ENCODE results near the gene TANC1. TPM values are rescaled to one million over a fixed set of nuclear protein-coding genes. Genes with fewer than 3 reads are reported as not detected.

The TANC1 gene
- total RNA-seq, 2 experiments from 2014 or later: 0.15 to 0.25 TPM

DNA sequence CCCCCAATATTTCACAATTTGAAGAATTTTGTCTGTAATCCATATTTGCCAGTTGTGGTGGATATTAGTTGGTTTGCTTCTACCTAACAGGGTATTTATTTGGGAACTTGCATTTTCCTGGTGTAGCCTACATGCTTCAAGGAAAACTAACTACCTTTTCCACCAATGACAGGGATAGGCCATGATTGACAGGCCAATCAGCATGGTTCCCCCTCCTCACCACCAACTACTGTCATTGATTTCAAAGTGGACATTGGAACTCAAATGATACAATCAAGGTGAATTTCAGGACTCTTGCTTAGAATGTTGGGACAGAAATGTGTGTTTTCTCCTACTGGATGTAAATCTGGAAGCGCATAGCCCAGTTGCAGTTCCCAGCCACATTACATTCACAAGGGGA, 10.1 kb upstream of the TANC1 start:
- ChIA-PET CTCF (no interaction called here), POLR2A (no interaction called here)

GRCh38 chr2:158960193-158960592, 8.2 kb upstream of the TANC1 start:
- ChIA-PET CTCF (no interaction called here), POLR2A (no interaction called here)

GRCh38 chr2:158962074-158962473, 6.4 kb upstream of the TANC1 start:
- CTCF ChIA-PET: no interaction called here
- POLR2A ChIA-PET: no interaction called here

DNA sequence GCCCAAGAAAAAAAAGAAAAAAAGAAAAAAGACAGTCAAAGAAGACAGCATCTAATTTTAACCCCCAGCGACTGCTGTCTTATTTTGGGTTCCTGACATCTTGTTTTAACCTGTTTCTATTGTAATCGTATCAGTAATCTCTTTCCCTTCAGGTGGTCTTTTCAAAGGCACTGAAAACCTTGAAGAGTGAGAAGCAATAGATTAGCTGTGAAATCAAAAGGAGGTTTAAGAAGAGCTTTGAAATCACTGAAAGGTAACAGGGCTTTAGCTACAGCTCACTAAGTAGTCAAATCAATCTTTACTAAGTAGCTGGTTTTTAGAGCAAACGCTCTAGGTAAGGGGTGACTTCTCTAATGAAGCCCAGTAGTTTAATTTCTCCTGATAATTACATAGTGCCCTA, 5.4 kb upstream of the TANC1 start:
- POLR2A ChIA-PET: no interaction called here
- CTCF ChIA-PET: no interaction called here

- ChIA-PET CTCF (no interaction called here), POLR2A (no interaction called here)
Observed at GRCh38 chr2:158965107-158965506, 3.3 kb upstream of the TANC1 start.

- CTCF ChIA-PET: no interaction called here
- POLR2A ChIA-PET: no interaction called here
Observed at GRCh38 chr2:158965641-158966040, 2.8 kb upstream of the TANC1 start.

DNA sequence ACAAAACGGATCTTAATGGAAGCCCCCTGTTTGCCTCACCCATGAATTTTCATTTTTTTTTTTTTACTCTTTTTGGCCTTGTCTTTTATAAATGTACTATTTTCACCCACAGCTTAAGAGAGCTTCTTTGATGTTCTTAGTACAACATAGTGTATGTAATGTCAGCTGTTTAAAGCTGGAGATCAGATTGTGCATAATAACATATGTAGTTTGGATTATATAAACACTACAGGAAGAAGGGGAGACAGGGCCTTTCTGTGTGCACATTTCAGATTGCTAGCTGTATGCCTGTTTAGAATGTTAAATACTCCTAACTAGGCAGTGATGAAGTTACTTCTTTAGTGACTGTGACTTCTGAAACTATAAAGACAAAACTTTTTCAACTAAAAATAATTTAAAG, 2.1 kb upstream of the TANC1 start:
- POLR2A ChIA-PET: no interaction called here
- CTCF ChIA-PET: no interaction called here

DNA sequence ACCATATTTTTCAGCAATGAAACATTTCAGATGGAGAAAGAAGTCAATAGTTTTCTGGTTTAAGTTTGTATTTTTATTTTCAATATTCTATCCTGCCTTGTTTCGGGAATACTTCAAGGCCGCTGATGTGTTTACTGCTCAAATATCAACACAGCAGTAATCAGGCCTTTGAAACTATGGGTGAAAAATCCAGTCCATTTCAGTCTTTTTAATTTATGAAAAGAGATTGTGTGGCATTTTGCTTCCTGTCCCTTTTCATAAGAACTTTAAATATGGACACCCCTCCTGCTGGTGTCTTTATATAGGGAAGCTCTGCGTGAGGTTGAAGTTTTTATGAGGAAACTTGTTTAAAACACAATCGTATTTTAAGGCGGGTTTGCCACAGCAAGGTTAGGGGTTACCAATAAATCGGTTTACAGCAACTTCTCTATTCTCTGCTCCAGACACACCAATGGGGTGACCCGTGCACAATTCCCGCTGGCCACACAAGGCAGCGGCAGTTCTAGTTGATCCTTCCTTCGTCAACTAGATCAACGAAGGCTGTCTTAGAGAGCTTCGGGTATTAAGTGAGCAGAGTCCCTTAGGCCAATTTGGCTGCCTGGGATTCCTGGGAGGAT, 1.2 kb upstream of the TANC1 start:
- ChIA-PET POLR2A (no interaction called here), CTCF (no interaction called here)

GRCh38 chr2:158967731-158968395, 577 bp upstream of the TANC1 start:
- POLR2A ChIA-PET: no interaction called here
- CTCF ChIA-PET: no interaction called here

GRCh38 chr2:158969162-158969714, 798 bp downstream of the TANC1 start:
- CTCF ChIA-PET: interaction anchor here (1.1 kb wide), 1 partner anchor 149 kb away, joined by 3 read pairs; no protein-coding TSS in a partner anchor

DNA sequence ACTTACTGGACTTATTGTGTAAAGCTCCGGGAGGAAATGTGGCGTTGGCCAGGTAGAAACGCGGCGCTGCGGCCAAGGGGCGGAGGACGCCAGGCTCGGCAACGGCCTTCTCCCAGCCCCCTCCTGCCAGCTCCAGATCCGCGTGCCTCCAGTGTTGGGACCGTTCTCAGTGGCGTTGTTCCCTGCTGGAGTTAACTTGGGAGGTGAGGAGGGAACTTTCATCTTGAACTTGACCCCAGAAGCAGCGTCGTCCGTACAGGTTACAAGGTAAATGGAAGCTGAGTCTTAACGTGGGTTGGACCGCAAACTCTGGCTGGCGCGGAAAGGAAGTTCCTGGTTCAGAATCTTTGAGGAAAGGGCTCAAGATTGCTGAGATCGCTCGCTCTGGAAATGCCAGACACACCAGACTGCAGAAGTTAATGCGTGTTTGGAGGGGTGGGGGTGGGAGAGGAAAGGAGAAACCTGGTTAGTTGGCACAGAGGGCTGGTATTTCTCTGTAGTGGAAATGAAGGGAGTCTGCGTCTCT, 1.3 kb downstream of the TANC1 start:
- POLR2A ChIA-PET: no interaction called here
- CTCF ChIA-PET: interaction anchor here (1.1 kb wide), 1 partner anchor 149 kb away, joined by 3 read pairs; no protein-coding TSS in a partner anchor

More at GRCh38 chr2:158969162-158969714, 798 bp downstream of the TANC1 start:
- POLR2A ChIA-PET: no interaction called here

DNA sequence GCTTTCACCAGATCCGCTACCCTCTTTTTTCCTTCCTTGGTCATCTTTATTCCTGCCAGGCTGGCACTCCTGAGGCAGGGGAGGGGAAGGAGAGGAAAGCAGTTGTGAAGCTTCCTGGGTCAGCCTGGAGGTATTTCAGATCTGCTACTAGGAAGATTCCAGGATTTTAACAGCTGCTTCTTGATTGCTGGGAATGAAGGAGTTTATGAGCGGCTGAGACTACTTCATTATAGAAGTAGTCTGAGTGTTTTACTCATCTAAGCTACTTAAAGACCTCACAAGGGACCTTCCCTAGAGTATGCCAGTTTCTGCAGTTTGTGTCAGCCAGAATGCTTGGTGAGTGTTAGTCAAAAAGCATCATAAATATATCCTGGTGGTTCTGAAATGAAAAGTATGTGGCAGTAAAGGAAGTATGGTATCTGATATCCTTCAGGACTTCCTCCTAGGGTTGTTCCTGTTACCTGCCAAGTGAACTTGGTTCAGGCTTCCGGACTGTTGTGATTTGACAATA, 1.9 kb downstream of the TANC1 start:
- ChIA-PET CTCF (no interaction called here), POLR2A (no interaction called here)

DNA sequence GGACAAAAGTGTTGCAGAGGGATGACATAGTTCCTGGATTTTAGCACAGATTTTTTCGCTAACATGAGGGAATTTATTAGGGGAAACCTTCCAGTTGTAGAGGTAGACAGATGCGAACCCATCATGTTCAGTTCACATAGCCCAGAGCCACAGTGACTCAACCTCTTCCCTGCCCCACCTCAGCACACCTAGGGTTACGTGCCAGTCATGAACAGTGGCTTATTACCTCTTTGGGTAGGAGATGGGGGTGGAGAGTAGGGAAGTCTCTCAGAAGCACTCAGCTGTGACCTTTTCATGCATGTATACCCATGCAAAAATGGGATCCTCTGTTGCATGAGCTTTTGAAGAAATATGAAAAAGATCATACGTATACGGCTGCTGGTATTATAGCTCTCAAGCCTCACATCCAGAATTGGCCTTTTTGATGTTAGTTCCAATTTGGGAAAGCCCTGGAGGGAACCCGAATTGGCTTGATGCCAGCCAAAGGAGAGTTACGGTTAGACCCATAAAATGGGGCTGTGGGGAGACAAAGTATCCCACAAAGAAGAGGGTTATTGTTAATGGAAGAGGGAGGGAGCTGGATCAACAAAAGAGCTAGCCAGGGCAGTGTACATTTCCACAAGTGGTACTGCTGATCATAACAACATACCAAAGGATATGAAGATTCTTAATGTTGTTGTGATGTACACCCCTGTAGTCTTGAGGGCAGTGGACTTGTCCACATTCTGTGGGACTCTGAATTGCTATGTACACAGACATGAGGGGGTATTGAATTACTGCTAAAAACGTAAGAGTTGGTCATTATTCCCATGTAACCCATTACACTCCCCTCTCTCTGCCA, 4.9 kb downstream of the TANC1 start:
- ChIA-PET CTCF (interaction anchor here (1.0 kb wide), 1 partner anchor 25 kb away, joined by 3 read pairs; no protein-coding TSS in a partner anchor), POLR2A (no interaction called here)

DNA sequence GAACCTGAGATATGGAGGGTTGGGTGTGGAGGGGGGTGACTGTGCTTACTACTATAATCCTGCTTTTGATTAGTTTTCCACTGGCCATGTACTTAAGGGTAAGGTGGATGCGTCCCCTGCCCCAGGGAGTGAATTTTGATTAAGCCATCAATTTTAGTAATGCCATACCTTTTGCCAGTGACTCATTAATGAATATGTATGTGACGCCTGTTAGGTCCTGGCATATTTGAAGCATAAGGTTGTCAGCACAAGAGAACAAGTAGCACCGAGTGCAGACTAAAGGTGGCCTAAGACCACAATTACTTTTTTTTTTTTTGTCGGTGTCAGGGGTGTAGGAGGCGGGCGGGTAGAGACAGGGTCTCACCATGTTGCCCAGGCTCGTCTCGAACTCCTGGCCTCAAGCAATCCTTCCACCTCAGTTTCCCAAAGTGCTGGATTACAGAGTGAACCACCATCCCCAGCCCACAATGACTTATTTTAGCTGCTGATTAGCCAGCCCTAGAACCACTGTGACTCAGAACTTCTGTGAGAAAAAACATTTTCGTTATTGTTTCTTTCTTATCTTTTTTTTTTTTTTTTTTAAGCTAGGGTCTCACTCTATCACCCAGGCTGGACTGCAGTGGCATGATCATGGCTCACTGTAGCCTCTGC, 7.0 kb downstream of the TANC1 start:
- ChIA-PET POLR2A (no interaction called here), CTCF (no interaction called here)

GRCh38 chr2:158979772-158980171, 11.3 kb downstream of the TANC1 start:
- ChIA-PET CTCF (no interaction called here), POLR2A (no interaction called here)

GRCh38 chr2:158984604-158985135, 16.2 kb downstream of the TANC1 start:
- CTCF ChIA-PET: no interaction called here
- POLR2A ChIA-PET: no interaction called here

DNA sequence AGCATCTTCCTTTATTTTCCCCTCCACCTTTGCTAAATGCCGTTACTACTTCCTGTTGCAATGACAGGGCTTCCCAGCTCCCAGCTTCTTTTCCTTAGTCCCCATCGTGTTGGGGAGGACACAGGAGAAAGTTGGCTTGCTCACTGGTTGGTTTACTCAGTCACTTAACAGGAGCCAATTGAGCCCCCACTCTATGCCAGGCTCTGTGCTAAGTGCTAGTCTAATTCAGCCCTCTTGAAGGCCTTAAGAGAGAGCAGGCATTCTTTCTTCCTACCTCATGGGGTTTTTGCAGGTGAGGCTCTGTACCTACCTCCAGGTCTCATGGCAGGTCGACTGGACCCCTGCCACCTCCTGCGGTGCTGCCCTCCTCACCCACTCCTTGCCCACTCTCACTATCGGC, 20.1 kb downstream of the TANC1 start:
- ChIA-PET CTCF (no interaction called here), POLR2A (no interaction called here)

DNA sequence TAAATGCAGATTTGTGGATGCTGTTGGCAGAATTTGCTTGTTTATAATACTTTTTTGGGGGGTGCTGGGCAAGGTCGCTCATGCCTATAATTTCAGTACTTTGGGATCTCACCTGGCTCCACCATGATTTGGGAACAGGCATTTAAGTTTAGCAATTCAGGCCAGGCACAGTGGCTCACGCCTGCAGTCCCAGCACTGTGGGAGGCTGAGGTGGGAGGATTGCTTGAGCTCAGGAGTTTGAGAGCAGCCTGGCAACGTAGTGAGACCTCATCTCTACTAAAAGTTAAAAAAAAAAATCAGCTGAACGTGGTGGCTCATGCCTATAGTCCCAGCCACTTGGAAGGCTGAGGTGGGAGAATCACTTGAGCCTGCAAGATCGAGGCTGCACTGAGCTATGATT, 20.7 kb downstream of the TANC1 start:
- ChIA-PET POLR2A (interaction anchor here (0.6 kb wide), 1 partner anchor 1614 kb away, joined by 8 read pairs; no protein-coding TSS in a partner anchor), CTCF (no interaction called here)

DNA sequence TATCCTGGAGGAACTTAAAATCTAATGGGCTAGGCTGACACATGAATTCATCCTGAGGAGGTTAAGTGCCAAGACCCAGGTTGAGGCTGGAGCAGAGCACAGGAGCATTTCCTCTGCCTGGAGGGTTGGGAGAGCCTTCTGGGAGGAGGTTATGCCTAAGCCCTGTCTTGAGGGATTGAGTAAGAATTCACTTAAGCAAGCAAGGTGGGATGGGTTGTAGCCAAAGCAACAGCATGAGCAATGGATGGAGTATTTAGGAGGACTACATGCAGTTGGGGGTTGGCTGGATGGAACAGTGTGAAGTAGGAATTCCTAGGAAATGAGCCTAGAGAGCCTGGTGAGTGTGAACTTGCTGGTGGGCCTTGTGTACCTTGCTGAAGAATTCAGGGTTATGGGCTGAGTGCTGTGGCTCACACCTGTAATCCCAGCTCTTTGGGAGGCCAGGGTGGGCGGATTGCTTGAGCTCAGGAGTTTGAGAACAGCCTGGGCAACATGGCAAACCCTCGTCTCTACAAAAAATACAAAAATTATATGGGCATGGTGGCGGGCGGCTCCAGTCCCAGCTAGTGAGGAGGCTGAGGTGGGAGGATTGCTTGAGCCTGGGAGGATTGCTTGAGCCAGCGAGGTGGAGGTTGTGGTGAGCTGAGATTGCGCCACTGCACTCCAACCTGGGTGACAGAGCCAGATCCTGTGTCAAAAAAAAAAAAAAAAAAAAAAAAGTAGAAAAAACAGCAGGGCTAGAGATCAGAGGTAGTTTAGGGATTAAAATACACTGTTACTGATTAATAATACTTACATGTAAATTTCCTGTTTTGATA, 22.2 kb downstream of the TANC1 start:
- ChIA-PET POLR2A (no interaction called here), CTCF (no interaction called here)

Data from activated CD8-positive, alpha-beta memory T cell treated with anti-CD3 and anti-CD28 coated beads for 36 hours (primary cell).